Lower leg skin (tissue), 3 donors: ENCODE data around the gene ADAMTS6.

Experiments
- CTCF ChIP-seq, 3 donors: fragments of 450-650 bp; IDR thresholded peaks; one replicate each; pipeline ENCODE4 v1.5.1; 2016; ENCODE audit warnings: antibody characterized with exemption in 3 of 3, mild to moderate bottlenecking in 3 of 3, moderate library complexity in 2 of 3
- POLR2A ChIP-seq, 2 donors: fragments of 450-650 bp; IDR thresholded peaks; one replicate each; pipeline ENCODE4 v1.6.1; 2016 to 2017; ENCODE audit warnings: antibody characterized with exemption in 2 of 2, mild to moderate bottlenecking in 1 of 2, moderate library complexity in 1 of 2

DNA sequence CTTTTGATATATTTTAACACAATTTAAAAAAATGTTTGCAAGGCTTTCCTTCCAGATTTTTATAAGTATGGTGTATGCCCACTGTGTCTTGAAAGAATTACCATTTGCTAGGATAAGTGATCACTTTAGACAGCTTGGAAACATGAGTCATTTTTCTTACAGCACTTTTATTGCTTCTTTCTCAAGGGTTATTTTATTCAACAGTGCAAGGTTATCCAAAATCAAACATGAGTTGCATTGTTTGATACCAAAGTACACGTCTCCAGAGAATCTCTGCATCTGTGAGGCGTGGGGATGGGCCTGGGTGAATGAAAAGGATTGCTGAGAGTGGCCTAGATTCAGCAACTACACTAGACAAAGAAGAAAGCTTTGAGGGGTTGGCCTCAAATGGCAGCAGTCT, 329.6 kb downstream of the ADAMTS6 start:
- TF ChIP-seq CTCF (IDR thresholded peaks at IDR 0.05) (no peak), POLR2A (IDR thresholded peaks at IDR 0.05) (no peak)
